Activated CD4-positive, alpha-beta T cell treated with anti-CD3 and anti-CD28 coated beads for 36 hours (primary cell): ENCODE data around the gene MAP4K5. TPM values are rescaled to one million over a fixed set of nuclear protein-coding genes. Genes with fewer than 3 reads are reported as not detected.
A peak's percentile ranks its signal among the peaks of the same experiment; 100 is the strongest.
"Not testable (repeated sequence)": the region's sequence is repeated elsewhere in the genome, so short reads cannot be mapped to it uniquely, and the experiment has no call there.

Source experiments
- ATAC-seq: fragments of 200-7000 bp; cut with Tn5 transposase; one replicate; pipeline ENCODE4 v1.10.0; 2021; ENCODE audit warnings: mild to moderate bottlenecking, moderate library complexity
- CTCF ChIA-PET: fragments of 350-600 bp; sonication (Branson Sonifier 250); formaldehyde crosslinking; loops from one replicate; lab custom pipeline; 2021; ENCODE audit warnings: antibody characterized with exemption; lab: Charles Lee
- POLR2A ChIA-PET: fragments of 350-600 bp; sonication (Branson Sonifier 250); formaldehyde crosslinking; loops from one replicate; lab custom pipeline; 2021; ENCODE audit warnings: antibody characterized with exemption, inconsistent platforms; lab: Charles Lee
- DNase-seq: peaks from one replicate; pipeline ENCODE4 v3.0.0-alpha.2; 2020
- H3K27ac Mint-ChIP-seq: one replicate; pipeline ENCODE4 v1.8.0; 2021; ENCODE audit warnings: mixed read lengths
- H3K27me3 Mint-ChIP-seq: one replicate; pipeline ENCODE4 v1.8.0; 2021; ENCODE audit warnings: mixed read lengths
- H3K36me3 Mint-ChIP-seq: one replicate; pipeline ENCODE4 v1.8.0; 2021; ENCODE audit warnings: low read depth, mixed read lengths
- H3K4me1 Mint-ChIP-seq: one replicate; pipeline ENCODE4 v1.8.0; 2021; ENCODE audit warnings: mixed read lengths
- H3K4me3 Mint-ChIP-seq: one replicate; pipeline ENCODE4 v1.8.0; 2021; ENCODE audit warnings: mild to moderate bottlenecking, moderate library complexity, mixed read lengths
- H3K9me3 Mint-ChIP-seq: one replicate; pipeline ENCODE4 v1.8.0; 2021; ENCODE audit warnings: low read depth, mixed read lengths
- intact Hi-C, 2 experiments: fragments of 100-400 bp; cut with DNase I in 1 of 2; cut with micrococcal nuclease in 1 of 2; formaldehyde crosslinking; loops; one replicate each; pipeline versions ENCODE4 v1.14.2 to v1.15.1; 2022 to 2024; cut with DNase I, micrococcal nuclease
- total RNA-seq, 2 experiments: library from RNA; stranded (reverse); gene quantifications; one replicate each; pipeline ENCODE4 v1.2.3, GENCODE V29; 2021

The MAP4K5 gene
- total RNA-seq, 2 experiments from 2014 or later = 19.1 to 31.2 TPM

DNA sequence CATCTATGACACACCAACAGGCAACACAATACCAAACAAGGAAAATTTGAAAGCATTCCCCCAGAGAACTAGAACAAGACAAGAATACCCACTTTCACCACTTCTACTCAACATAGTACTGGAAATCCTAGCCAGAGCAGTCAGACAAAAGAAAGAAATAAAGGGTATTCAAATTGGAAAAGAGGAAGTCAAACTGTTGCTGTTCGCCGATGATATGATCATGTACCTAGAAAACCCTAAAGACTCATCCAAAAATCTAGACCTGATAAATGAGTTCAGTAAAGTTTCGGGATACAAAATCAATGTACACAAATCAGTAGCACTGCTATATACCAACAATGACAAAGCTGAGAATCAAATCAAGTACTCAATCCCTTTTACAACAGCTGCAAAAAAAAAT lies 19.5 kb upstream of the MAP4K5 start:
- H3K27me3 Mint-ChIP-seq = peaks cover 35% of the 10 kb centered on the region
- no peak overlapping the region for H3K4me3 Mint-ChIP-seq
- ATAC-seq (no peak), DNase-seq (no peak)
- intact Hi-C loops = no loop called here
- H3K9me3 Mint-ChIP-seq = peaks cover 16% of the 10 kb centered on the region
- no peak overlapping the region for H3K27ac Mint-ChIP-seq
- CTCF ChIA-PET = interaction anchor here (0.8 kb wide), 1 partner anchor 225 kb away, joined by 3 read pairs; no protein-coding TSS in a partner anchor
- H3K36me3 Mint-ChIP-seq = peaks cover 2% of the 10 kb centered on the region
- POLR2A ChIA-PET = no interaction called here
- H3K4me1 Mint-ChIP-seq = peaks cover 5% of the 10 kb centered on the region

DNA sequence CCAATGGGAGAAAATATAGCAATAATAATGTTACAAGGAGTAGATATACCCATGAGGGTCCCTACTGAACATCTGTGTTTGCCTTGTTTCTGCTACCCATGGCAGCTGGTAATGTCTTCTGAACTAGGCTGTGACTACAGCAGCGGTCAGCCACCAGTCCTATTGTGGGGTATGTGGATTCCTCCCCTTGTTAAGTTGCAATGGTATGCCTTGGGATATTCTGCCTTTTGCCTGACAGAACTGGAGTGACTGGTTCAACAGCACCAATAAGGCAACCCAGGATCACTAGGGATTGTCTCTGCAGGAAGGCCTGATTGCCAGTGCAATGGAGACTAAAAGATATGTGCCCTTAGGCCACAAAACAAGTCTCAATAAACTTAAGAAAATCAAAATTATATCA lies 17.9 kb upstream of the MAP4K5 start:
- intact Hi-C loops = no loop called here
- POLR2A ChIA-PET = no interaction called here

DNA sequence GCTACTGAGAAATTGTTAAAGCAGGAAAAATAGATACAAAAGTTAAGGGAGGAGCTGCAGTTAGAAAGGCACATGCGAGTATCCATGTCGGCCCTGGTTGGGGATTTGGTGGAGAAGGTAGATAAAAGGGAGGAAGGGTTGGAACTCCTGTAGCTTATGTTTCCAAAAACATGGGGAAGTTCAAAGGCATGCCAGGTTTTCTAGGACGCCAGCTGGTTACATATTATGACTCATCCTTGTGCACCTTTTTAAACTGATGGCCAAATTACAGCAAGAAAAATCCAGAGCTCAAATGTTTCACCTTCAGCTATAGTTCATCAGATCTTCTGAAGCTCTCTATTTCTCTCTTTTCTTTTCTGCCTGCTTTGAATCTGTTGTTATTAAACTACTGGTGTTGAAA lies 13.2 kb upstream of the MAP4K5 start:
- H3K27ac Mint-ChIP-seq = no peak overlapping the region

More for the DNA sequence above, 17.9 kb upstream of the MAP4K5 start:
- CTCF ChIA-PET = interaction anchor here (1.5 kb wide), 1 partner anchor 11 kb away, joined by 3 read pairs; no protein-coding TSS in a partner anchor
- DNase-seq (no peak), ATAC-seq (no peak)
- H3K4me3 Mint-ChIP-seq = no peak overlapping the region
- peaks cover 2% of the 10 kb centered on the region for H3K36me3 Mint-ChIP-seq
- H3K9me3 Mint-ChIP-seq = peaks cover 16% of the 10 kb centered on the region
- H3K4me1 Mint-ChIP-seq = peaks cover 5% of the 10 kb centered on the region
- no peak overlapping the region for H3K27ac Mint-ChIP-seq
- peaks cover 28% of the 10 kb centered on the region for H3K27me3 Mint-ChIP-seq

DNA sequence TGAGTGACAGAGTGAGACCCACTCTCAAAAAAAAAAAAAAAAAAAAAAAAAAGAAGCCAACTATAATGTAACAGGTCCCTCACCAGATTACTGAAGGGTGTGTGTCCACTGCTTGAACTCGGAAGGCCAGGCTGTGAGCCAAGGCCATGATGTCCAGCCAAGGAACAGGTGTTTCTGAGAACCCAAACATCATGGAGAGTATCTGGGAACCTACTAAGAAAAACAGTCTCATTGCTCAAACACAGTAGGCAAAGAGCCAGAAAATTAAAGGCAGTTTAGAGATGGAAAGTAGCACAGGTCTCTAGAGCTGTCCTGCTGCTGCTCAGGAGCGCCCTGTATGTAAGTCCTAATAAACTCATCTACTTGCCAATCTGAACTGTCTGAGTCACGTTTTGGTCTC lies 12.5 kb upstream of the MAP4K5 start:
- Mint-ChIP-seq H3K27ac (no peak overlapping the region), H3K27me3 (peaks cover 3% of the 10 kb centered on the region), H3K4me3 (no peak overlapping the region), H3K4me1 (peaks cover 16% of the 10 kb centered on the region), H3K36me3 (no peaks in the 10 kb centered on the region), H3K9me3 (peaks cover 1% of the 10 kb centered on the region)
- ChIA-PET POLR2A (no interaction called here), CTCF (interaction anchor here (0.9 to 5.5 kb wide), 4 partner anchors 170 to 317 kb away, joined by 3 to 43 read pairs (median 4); no protein-coding TSS in a partner anchor)
- intact Hi-C loops = no loop called here
- DNase-seq (no peak), ATAC-seq (no peak)

More for the DNA sequence above, 13.2 kb upstream of the MAP4K5 start:
- intact Hi-C loops = no loop called here
- Mint-ChIP-seq H3K4me3 (no peak overlapping the region), H3K36me3 (no peaks in the 10 kb centered on the region), H3K4me1 (peaks cover 16% of the 10 kb centered on the region), H3K27me3 (peaks cover 3% of the 10 kb centered on the region), H3K9me3 (peaks cover 1% of the 10 kb centered on the region)
- ChIA-PET CTCF (interaction anchor here (0.9 to 5.5 kb wide), 5 partner anchors 12 to 316 kb away, joined by 3 to 43 read pairs (median 4); no protein-coding TSS in a partner anchor), POLR2A (no interaction called here)
- no peak for ATAC-seq
- no peak for DNase-seq

DNA sequence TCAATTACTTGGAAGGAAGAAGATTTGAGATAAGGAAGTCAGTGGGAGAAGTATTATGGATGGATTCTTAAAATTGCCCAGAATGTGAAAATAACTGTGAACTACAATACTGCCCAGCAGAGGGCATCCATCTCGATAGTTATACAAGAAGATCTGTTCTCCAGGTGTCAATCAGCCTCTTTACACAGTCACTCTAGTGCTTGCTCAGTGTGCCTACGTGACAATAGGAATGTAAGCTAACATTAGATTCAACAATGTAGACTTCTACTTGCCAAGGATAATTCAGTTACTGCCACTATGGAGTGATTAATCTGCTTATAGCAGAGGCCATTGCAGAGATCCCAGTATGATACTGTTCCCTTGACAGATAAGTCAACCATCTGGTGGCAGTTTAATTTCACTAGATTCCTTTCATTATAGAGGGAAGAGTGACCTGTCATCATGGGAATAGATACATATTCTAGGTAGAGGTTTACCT lies 10.6 kb upstream of the MAP4K5 start:
- ATAC-seq (peak; percentile 98), DNase-seq (peak; percentile 58)
- ChIA-PET POLR2A (no interaction called here), CTCF (interaction anchor here (0.5 to 5.5 kb wide), 21 partner anchors 15 to 1292 kb away, joined by 3 to 43 read pairs (median 3); partner anchors contain the start of gene ATL1)
- Mint-ChIP-seq H3K4me3 (no peak overlapping the region), H3K4me1 (peaks cover 16% of the 10 kb centered on the region), H3K27me3 (no peaks in the 10 kb centered on the region), H3K36me3 (no peaks in the 10 kb centered on the region), H3K9me3 (peaks cover 2% of the 10 kb centered on the region), H3K27ac (peak overlapping the region; percentile 72)
- intact Hi-C loops = loop anchor here (1.0 kb wide), 4 partner anchors 17 to 317 kb away; partner anchors contain the start of gene ATL1 (in 1 of the 2)

DNA sequence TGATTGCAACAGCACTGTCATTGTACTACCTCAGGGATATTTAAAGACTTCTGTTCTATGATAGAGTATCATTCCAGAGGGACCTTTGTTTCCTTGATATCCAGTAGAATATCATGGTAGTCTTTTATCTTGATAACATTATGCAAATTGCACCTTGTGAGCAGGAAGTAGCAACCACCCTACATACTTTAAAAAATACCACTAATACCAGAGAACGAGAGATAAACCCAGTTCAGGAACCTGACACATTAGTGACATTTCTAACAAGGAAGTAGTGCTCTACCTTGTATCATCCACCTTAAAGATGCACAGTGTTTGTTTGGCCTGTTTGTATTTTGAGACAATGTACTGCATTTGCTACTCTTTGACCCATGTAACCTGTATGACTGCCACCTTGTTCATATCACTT lies 8.8 kb upstream of the MAP4K5 start:
- Mint-ChIP-seq H3K4me3 (no peak overlapping the region), H3K27me3 (no peaks in the 10 kb centered on the region), H3K27ac (no peak overlapping the region), H3K9me3 (peaks cover 4% of the 10 kb centered on the region), H3K4me1 (peaks cover 16% of the 10 kb centered on the region), H3K36me3 (no peaks in the 10 kb centered on the region)
- ChIA-PET POLR2A (interaction anchor here (0.8 kb wide), 1 partner anchor 1647 kb away, joined by 3 read pairs; no protein-coding TSS in a partner anchor), CTCF (interaction anchor here (0.5 to 2.0 kb wide), 13 partner anchors 9 to 319 kb away, joined by 3 to 24 read pairs (median 4); partner anchors contain the start of gene MAP4K5)
- ATAC-seq = peak; percentile 21
- no peak for DNase-seq
- intact Hi-C loops = no loop called here

DNA sequence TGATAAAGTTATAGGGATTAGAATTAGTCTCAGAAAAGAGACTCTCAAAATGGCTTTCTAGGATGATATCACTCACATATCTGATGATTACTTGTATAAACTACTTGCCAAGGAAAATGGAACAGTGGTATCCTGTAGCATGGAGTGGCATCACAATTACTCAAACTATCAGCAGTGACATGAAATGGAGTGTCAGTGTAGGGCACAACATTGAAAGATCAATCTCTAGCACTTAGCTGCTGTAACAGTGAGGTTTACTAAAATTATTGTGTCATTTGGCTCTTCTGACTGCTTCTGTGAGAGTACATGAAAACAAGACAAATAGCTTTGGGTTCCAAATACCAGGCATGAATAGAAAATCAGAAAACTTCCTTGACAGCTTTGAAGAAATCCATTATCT lies 6.7 kb upstream of the MAP4K5 start:
- Mint-ChIP-seq H3K9me3 (peaks cover 4% of the 10 kb centered on the region), H3K36me3 (no peaks in the 10 kb centered on the region), H3K27me3 (no peaks in the 10 kb centered on the region), H3K4me3 (no peak overlapping the region), H3K4me1 (peaks cover 16% of the 10 kb centered on the region), H3K27ac (no peak overlapping the region)
- ChIA-PET POLR2A (no interaction called here), CTCF (interaction anchor here (0.6 to 1.8 kb wide), 8 partner anchors 11 to 244 kb away, joined by 3 to 6 read pairs (median 3); no protein-coding TSS in a partner anchor)
- intact Hi-C loops = no loop called here
- DNase-seq (no peak), ATAC-seq (no peak)

DNA sequence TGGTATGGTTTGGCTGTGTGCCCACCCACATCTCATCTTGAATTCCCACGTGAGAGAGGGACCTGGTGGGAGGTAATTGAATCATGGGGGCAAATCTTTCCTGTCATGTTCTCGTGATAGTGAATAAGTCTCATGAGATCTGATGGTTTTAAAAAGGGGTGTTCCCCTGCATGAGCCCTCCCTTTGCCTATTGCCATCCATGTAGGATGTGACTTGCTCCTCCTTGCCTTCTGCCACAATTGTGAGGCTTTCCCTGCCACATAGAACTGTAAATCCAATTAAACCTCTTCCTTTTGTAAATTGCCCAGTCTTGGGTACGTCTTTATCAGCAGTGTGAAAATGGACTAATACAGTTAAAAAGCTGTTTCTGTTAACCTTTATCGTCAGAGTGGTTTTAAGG lies 5.7 kb upstream of the MAP4K5 start:
- POLR2A ChIA-PET, DNase-seq, intact Hi-C loops, H3K9me3 Mint-ChIP-seq, H3K4me3 Mint-ChIP-seq, H3K27ac Mint-ChIP-seq, ATAC-seq, H3K27me3 Mint-ChIP-seq, H3K36me3 Mint-ChIP-seq: not testable (repeated sequence)
- H3K4me1 Mint-ChIP-seq = peaks cover 16% of the 10 kb centered on the region
- CTCF ChIA-PET = interaction anchor here (1.8 kb wide), 1 partner anchor 239 kb away, joined by 6 read pairs; no protein-coding TSS in a partner anchor

DNA sequence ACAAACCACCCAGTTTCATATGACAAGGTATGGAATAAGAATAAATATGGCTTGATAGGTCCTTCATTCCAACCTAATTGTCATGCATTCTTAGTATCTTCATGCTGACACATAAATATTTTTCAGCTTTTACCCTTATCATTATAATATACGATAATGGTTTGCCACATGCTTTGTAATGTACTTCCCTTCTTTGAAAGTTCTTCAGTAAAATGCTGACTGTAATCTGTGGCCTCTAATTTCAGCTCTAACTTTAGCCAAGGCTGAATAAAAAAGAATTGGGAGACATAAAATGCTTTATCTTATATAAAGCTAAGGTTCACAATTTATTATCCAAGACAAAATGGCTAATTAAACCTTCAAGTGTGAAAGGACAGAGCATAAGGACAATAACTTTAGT lies 2.6 kb upstream of the MAP4K5 start:
- Mint-ChIP-seq H3K27me3 (no peaks in the 10 kb centered on the region), H3K27ac (no peak overlapping the region), H3K4me3 (no peak overlapping the region), H3K36me3 (peaks cover 2% of the 10 kb centered on the region), H3K9me3 (peaks cover 4% of the 10 kb centered on the region), H3K4me1 (peaks cover 25% of the 10 kb centered on the region)
- DNase-seq (no peak), ATAC-seq (no peak)
- POLR2A ChIA-PET = interaction anchor here (0.7 kb wide), 1 partner anchor 323 kb away, joined by 3 read pairs; no protein-coding TSS in a partner anchor
- CTCF ChIA-PET = interaction anchor here (0.6 to 1.0 kb wide), 4 partner anchors 75 to 902 kb away, joined by 3 to 5 read pairs (median 3); no protein-coding TSS in a partner anchor
- intact Hi-C loops = loop anchor here in 1 of 2 experiments (2.0 to 5.0 kb wide), 3 partner anchors 132 to 768 kb away; partner anchors contain the start of genes NEMF and SAV1

DNA sequence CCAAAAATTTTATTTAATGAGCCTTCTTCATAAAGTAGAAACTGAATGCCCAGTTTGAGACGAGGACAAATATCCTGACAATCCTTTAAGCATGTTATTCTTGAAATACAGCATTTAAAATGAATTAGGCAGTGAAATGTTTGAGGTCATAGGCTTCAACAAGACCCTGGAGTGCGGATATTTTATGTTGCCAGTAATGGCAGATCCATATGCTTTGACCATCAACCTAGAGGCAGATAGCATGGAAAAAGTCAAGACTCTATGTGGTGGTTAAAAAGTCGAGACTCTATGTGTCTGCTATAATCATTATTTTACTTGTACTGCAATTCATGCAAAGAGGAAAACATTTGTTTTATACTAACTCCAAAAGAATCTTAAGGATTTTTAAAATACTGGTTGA lies 2.0 kb upstream of the MAP4K5 start:
- DNase-seq = no peak
- CTCF ChIA-PET = interaction anchor here (0.7 to 1.0 kb wide), 3 partner anchors 75 to 231 kb away, joined by 3 to 5 read pairs (median 3); no protein-coding TSS in a partner anchor
- peaks cover 5% of the 10 kb centered on the region for H3K36me3 Mint-ChIP-seq
- no peaks in the 10 kb centered on the region for H3K27me3 Mint-ChIP-seq
- peaks cover 4% of the 10 kb centered on the region for H3K9me3 Mint-ChIP-seq
- H3K27ac Mint-ChIP-seq = no peak overlapping the region
- POLR2A ChIA-PET = no interaction called here
- ATAC-seq = no peak
- peaks cover 30% of the 10 kb centered on the region for H3K4me1 Mint-ChIP-seq
- H3K4me3 Mint-ChIP-seq = no peak overlapping the region
- intact Hi-C loops = loop anchor here in 1 of 2 experiments (2.0 to 5.0 kb wide), 3 partner anchors 133 to 768 kb away; partner anchors contain the start of genes NEMF and SAV1

DNA sequence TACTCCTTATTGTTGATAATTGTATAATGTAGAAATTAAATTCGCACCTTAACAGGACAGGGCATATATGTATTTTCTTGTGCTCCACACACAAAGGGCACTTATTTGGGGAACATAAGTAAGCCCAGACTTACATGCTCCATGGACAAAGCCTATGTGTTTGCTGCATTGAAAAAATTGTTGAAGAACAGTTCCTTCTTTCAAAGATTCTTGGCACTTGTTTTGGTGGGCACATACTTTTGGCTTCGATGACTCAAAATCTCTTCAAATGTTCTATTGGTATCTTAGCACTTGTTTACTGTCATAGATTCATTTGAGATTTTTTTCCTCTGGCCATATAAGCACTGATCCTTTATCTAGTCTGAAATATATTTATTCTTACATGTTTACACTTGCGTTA lies 1.4 kb upstream of the MAP4K5 start:
- peaks cover 10% of the 10 kb centered on the region for H3K36me3 Mint-ChIP-seq
- POLR2A ChIA-PET = interaction anchor here (0.8 kb wide), 1 partner anchor 562 kb away, joined by 3 read pairs; no protein-coding TSS in a partner anchor
- ATAC-seq (no peak), DNase-seq (no peak)
- no peaks in the 10 kb centered on the region for H3K27me3 Mint-ChIP-seq
- intact Hi-C loops = loop anchor here (2.0 to 5.0 kb wide), 6 partner anchors 133 to 899 kb away; partner anchors contain the start of genes CDKL1 (in 1 of the 2), DNAAF2 (in 1 of the 2), NEMF (in 1 of the 2) and SAV1 (in 1 of the 2)
- H3K4me1 Mint-ChIP-seq = peaks cover 37% of the 10 kb centered on the region
- no peak overlapping the region for H3K4me3 Mint-ChIP-seq
- H3K9me3 Mint-ChIP-seq = peaks cover 4% of the 10 kb centered on the region
- H3K27ac Mint-ChIP-seq = no peak overlapping the region
- CTCF ChIA-PET = interaction anchor here (2.4 kb wide), 1 partner anchor 212 kb away, joined by 14 read pairs; no protein-coding TSS in a partner anchor
